ENCODE measurements around the gene IDH3G.

Gene IDH3G

DNA sequence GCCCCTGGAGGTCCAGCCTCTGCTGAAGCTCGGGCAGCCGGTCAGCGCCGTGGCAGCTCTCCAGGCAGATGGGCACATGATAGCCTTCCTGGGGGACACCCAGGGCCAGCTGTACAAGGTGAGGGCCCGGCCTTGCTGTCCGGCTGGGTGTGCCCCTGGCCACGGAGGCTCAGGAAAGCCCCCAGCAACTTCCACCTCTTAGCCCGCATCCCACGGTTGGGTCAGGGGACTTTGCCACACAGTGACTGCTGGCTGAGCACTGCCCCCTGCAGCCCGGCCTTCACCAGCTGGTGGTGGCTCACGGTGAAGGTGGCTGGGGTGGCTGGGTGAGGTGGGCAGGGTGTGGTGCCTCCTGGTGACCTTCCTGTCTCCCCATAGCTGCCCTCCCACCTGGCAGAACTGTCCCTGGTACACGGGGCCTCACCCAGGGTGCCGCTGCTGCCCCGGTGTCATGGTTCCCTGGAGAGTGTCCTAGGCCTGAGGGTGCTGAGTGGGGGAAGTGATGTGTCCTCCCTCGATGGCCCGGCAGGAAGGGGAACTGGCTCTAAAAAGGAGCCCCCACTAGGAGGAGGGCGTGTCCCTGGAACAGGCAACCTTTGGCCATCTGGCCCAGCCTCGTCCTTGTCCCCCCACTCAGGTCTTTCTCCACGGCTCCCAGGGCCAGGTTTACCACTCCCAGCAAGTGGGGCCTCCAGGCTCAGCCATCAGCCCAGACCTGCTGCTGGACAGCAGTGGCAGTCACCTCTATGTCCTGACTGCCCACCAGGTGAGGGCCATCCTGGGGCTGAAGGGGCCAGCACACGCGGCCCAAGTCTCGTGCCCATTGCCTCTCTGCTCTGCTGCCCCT lies 25.6 kb downstream of the IDH3G start:
- TF ChIP-seq, protein P1, sequence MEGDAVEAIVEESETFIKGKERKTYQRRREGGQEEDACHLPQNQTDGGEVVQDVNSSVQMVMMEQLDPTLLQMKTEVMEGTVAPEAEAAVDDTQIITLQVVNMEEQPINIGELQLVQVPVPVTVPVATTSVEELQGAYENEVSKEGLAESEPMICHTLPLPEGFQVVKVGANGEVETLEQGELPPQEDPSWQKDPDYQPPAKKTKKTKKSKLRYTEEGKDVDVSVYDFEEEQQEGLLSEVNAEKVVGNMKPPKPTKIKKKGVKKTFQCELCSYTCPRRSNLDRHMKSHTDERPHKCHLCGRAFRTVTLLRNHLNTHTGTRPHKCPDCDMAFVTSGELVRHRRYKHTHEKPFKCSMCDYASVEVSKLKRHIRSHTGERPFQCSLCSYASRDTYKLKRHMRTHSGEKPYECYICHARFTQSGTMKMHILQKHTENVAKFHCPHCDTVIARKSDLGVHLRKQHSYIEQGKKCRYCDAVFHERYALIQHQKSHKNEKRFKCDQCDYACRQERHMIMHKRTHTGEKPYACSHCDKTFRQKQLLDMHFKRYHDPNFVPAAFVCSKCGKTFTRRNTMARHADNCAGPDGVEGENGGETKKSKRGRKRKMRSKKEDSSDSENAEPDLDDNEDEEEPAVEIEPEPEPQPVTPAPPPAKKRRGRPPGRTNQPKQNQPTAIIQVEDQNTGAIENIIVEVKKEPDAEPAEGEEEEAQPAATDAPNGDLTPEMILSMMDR (IDR thresholded peaks at IDR 0.05; ENCODE audit: low read length, missing control alignments), result no peak
- no peak overlapping the region for H3K4me3 ChIP-seq (replicated peaks; ENCODE audit: low read depth, low read length)
- DNase-seq (ENCODE audit: low read depth), result no peak

- no peak for DNase-seq (ENCODE audit: low read depth)
- TF ChIP-seq, protein P1 (IDR thresholded peaks at IDR 0.05; ENCODE audit: low read length, missing control alignments), result no peak
- H3K4me3 ChIP-seq (replicated peaks; ENCODE audit: low read depth, low read length), result no peak overlapping the region
Observed at GRCh38 chrX:153767674-153768055, 26.5 kb downstream of the IDH3G start.

GRCh38 chrX:153766871-153767673 lies 27.1 kb downstream of the IDH3G start:
- no peak overlapping the region for H3K4me3 ChIP-seq (replicated peaks; ENCODE audit: low read depth, low read length)
- TF ChIP-seq, protein P1 (IDR thresholded peaks at IDR 0.05; ENCODE audit: low read length, missing control alignments), result no peak
- DNase-seq (ENCODE audit: low read depth), result no peak

DNA sequence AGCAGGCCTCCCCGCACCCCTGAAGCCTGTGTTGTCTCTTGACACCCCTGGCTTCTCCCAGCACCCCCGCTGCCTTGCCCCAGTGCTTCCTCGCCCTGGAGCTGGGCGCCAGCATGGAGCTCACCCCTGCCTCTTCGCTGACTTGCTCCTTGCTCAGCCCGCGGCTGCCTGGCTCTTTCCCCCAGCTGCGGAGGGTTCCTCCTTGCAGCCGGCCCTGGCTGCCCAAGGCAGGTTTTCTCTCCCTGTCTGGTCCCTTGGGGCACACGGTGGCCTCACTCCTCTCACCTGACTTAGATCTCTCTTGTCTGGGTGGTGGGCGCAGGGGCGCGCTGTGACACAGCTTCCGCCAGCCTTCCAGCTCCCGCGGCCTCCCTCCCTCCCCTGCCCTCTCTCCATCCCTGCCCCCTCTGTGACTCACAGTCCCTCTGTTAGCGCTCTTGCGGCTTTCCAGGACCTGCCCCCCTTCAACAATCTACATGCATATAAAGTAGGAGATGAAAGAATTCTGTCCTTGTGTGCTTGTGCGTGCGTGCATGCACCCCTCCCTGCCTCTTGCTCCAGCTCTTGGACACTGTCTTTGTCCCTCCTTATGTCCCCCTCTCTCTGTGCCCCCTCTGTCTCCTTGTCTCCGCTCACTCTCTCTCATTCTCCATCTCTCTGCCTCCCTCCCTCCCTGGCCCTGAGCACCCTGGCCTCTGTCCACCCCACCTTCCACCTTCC lies 27.9 kb downstream of the IDH3G start:
- peak; percentile 63 for DNase-seq (ENCODE audit: low read depth)
- TF ChIP-seq, protein P1 (IDR thresholded peaks at IDR 0.05; ENCODE audit: low read length, missing control alignments), result no peak
- H3K4me3 ChIP-seq (replicated peaks; ENCODE audit: low read depth, low read length), result peak overlapping the region; percentile 55

DNA sequence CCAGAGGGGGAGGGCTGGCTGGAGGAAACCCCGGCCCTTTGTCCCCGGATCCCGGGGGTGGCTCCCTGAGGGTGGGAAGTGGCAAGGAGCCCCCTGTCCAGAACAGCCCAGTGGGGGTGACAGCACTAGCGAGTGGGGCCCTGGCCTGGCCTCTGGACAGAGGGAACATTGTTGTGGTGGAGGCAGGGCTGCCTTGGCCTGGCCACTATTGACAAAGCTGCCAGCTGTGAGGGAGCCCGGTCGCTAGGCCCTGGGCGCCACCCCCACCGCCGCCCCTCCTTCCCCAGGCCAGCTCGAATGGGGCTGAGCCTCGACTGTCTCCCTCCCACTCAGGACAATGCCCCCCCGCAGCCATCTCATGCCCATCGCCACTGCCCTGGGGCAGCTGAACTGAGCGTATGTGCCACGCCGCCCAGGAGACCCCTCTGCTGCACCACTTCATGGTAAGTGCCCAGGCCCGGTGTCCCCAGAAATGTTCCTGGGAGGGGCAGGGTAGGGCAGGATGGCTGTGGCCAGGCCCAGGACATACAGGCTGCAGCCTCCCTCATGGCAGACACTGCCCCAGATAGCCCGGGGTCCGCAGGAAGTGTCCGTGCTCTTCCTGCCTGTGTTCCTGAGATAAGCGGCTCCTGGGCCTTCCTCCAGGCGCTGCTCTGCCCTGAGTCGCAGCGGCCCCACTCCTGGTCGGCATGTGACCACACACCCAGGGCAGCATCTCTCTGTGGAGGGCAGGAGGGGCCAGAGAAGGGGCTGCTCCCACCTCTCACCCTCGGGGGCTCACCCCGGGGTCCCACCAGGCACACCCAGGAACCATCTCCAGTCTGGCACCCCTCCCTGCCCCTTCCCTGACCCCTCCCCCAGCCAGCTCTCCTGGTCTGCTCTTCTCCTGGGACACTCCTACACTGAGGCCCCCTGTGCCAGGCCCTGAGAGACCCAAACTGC lies 28.8 kb downstream of the IDH3G start:
- H3K4me3 ChIP-seq (replicated peaks; ENCODE audit: low read depth, low read length), result peak overlapping the region; percentile 55
- TF ChIP-seq, protein P1 (IDR thresholded peaks at IDR 0.05; ENCODE audit: low read length, missing control alignments), result no peak
- DNase-seq (ENCODE audit: low read depth), result peak; percentile 12

DNA sequence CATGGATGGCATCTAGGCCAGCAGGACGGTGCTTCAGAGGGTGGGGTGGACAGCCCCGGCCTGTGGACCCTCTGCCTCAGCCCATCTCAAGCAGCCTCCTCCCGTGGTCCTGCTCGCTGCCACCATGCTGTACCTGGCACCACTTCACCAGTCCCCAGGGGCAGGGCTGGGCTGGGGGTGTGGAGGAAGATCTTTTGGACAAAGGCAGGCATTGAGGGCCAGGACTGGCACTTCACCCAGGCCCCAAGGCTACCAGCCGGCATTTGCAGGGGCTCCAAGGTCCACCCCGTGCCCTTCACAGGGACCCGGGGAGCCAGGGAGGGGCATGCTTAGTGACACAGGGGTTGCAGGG lies 29.4 kb downstream of the IDH3G start:
- H3K4me3 ChIP-seq (replicated peaks; ENCODE audit: low read depth, low read length), result peak overlapping the region; percentile 55
- TF ChIP-seq, protein P1 (IDR thresholded peaks at IDR 0.05; ENCODE audit: low read length, missing control alignments), result no peak
- no peak for DNase-seq (ENCODE audit: low read depth)
